ENCODE measurements around the gene HSPB9. TPM values are rescaled to one million over a fixed set of nuclear protein-coding genes. Genes with fewer than 3 reads are reported as not detected.

HSPB9 gene
- total and polyA plus RNA-seq, 10 donors: 0.11 to 0.19 (median 0.17) TPM; not detected in 6

DNA sequence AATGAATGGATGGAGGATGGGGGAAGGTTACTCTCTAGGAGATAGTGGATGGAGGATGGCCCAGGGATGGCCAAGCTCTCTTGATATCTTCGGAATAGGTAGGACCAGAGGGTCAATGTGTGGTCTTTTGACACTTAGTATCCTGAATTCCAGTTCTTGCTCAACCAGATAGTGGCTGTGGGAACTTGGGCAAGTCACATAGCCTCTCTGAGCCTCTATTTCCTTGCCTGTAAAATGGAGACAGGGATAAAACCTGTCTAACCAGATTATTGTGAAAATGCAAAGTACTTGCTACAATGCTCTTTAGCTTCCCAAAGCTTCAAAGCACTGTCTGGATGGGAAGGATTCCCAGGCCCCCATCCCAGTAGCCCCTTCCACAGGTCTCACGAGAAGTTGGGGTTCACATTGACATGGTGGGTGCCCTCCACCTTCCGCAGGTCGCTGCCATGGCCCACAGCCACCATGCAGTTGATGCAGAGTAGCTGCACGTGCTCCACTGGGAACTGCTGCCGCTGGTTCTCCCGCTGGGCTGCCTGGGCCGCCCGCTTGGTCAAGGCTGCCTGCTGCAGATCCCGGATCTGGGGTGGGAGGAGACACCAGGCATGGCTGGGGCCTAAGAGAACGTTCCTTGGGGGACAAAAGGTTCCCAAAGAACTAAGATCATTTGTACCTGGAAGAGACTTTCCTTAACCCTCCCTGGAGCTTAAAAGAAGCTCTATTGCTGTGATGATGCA is 19.2 kb upstream of the HSPB9 start:
- 79 to 94% (median 90%) methylated on average over 9 to 11 of the region's 11 CpGs for WGBS, 5 donors
- H3K36me3 ChIP-seq: peaks cover 0 to 60% (median 18%) of the 10 kb centered on the region in 6 donors
- TF ChIP-seq, protein P1, sequence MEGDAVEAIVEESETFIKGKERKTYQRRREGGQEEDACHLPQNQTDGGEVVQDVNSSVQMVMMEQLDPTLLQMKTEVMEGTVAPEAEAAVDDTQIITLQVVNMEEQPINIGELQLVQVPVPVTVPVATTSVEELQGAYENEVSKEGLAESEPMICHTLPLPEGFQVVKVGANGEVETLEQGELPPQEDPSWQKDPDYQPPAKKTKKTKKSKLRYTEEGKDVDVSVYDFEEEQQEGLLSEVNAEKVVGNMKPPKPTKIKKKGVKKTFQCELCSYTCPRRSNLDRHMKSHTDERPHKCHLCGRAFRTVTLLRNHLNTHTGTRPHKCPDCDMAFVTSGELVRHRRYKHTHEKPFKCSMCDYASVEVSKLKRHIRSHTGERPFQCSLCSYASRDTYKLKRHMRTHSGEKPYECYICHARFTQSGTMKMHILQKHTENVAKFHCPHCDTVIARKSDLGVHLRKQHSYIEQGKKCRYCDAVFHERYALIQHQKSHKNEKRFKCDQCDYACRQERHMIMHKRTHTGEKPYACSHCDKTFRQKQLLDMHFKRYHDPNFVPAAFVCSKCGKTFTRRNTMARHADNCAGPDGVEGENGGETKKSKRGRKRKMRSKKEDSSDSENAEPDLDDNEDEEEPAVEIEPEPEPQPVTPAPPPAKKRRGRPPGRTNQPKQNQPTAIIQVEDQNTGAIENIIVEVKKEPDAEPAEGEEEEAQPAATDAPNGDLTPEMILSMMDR (IDR thresholded peaks at IDR 0.05 in 8 of 11, conservative IDR thresholded peaks at IDR 0.05 in 3 of 11): no peak
- TF ChIP-seq POLR2AphosphoS5 (IDR thresholded peaks at IDR 0.05): peak in 2 of 3 donors; percentile 8 to 17
- no peak for TF ChIP-seq POLR2A (IDR thresholded peaks at IDR 0.05)
- no peak for DNase-seq
- intact Hi-C loops (cut with DNase I; ENCODE audit: low total_unique reads): no loop called here
- H3K27me3 ChIP-seq (replicated peaks in 1 of 7): peaks cover 0 to 5% (median 0%) of the 10 kb centered on the region in 7 donors
- no peak overlapping the region for H3K4me3 ChIP-seq
- no peak overlapping the region for H3K27ac ChIP-seq
- H3K4me1 ChIP-seq: peaks cover 0 to 28% (median 20%) of the 10 kb centered on the region in 6 donors
- no peaks in the 10 kb centered on the region for H3K9me3 ChIP-seq

DNA sequence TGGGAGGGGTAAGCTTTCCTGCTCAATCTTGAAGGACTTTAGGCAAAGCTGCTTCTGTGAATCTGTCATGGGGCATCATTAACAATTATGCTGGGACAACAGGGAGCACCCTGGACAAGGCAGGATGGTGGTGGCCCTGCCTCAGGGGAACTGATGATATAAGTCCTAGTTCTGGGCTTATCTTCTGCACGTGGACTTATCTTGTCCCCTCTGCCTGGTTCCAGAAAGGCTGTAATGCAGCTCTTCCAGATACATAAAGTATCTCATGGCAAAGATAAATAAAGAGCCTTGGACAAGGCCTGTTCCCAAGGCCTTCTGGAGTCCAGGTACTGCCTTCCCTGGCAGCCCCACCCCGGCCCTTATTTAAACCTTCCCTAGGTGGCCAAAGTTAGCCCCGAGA is 18.3 kb upstream of the HSPB9 start:
- TF ChIP-seq, protein P1 (IDR thresholded peaks at IDR 0.05 in 8 of 11, conservative IDR thresholded peaks at IDR 0.05 in 3 of 11): no peak
- TF ChIP-seq POLR2A (IDR thresholded peaks at IDR 0.05): no peak
- TF ChIP-seq POLR2AphosphoS5 (IDR thresholded peaks at IDR 0.05): no peak
- WGBS, 5 donors: 70 to 95% (median 89%) methylated on average over 2 to 3 of the region's 3 CpGs
- peaks cover 0 to 26% (median 18%) of the 10 kb centered on the region in 6 donors for H3K4me1 ChIP-seq
- H3K4me3 ChIP-seq: no peak overlapping the region
- no peaks in the 10 kb centered on the region for H3K9me3 ChIP-seq
- DNase-seq: no peak
- intact Hi-C loops (cut with DNase I; ENCODE audit: low total_unique reads): no loop called here
- peaks cover 0 to 68% (median 24%) of the 10 kb centered on the region in 6 donors for H3K36me3 ChIP-seq
- H3K27me3 ChIP-seq (replicated peaks in 1 of 7): no peaks in the 10 kb centered on the region
- H3K27ac ChIP-seq: no peak overlapping the region

DNA sequence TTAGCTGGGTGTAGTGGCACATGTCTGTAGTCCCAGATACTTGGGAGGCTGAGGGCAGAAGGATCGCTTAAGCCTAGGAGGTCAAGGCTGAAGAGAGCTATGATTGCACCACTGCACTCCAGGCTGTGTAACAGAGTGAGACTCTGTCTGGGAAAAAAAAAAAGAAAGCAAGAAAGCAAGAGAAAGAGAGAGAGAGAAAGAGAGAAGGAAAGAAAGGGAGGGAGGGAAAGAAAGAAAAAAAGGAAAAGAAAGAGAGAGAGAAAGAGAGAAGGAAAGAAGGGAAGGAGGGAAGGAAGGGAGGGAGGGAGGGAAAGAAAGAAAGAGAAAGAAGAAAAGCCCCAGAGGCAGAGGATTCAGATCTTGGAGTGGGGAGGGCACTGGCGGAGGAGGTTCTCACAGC is 16.6 kb upstream of the HSPB9 start:
- H3K27ac ChIP-seq: no peak overlapping the region
- no peak for DNase-seq
- no peak for TF ChIP-seq POLR2AphosphoS5 (IDR thresholded peaks at IDR 0.05)
- TF ChIP-seq POLR2A (IDR thresholded peaks at IDR 0.05): no peak
- TF ChIP-seq, protein P1 (IDR thresholded peaks at IDR 0.05 in 8 of 11, conservative IDR thresholded peaks at IDR 0.05 in 3 of 11): no peak
- H3K4me3 ChIP-seq: no peak overlapping the region
- intact Hi-C loops (cut with DNase I; ENCODE audit: low total_unique reads): no loop called here
- WGBS, 5 donors: 91 to 100% (median 96%) methylated on average over 2 of the region's 2 CpGs
- peaks cover 0 to 34% (median 22%) of the 10 kb centered on the region in 6 donors for H3K4me1 ChIP-seq
- H3K36me3 ChIP-seq: peaks cover 0 to 86% (median 24%) of the 10 kb centered on the region in 6 donors
- no peaks in the 10 kb centered on the region for H3K9me3 ChIP-seq
- H3K27me3 ChIP-seq (replicated peaks in 1 of 7): no peaks in the 10 kb centered on the region

DNA sequence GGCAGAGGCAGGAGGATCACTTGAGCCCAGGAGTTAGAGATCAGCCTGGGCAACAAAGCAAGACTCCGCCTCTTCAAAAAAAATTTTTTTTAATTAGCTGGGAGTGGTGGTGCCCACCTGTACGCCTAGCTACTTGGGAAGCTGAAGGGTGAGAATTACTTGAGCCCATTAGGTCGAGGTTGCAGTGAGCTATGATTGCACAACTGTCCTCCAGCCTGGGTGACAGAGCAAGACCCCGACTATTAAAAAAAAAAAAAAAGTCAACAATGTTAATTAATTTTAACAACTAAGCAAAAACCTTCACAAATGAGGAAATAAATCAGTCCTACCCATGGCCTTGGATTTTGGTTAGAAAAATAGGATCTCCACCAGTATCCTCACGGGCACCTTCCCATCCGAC is 15.5 kb upstream of the HSPB9 start:
- no peak for DNase-seq
- H3K27me3 ChIP-seq (replicated peaks in 1 of 7): no peaks in the 10 kb centered on the region
- H3K4me1 ChIP-seq: peaks cover 11 to 41% (median 28%) of the 10 kb centered on the region in 6 donors
- intact Hi-C loops (cut with DNase I; ENCODE audit: low total_unique reads): no loop called here
- peak overlapping the region in 5 of 8 donors; percentile 0 to 67 (median 26) for H3K4me3 ChIP-seq
- WGBS, 5 donors: 62 to 72% (median 66%) methylated on average over 6 of the region's 6 CpGs
- H3K9me3 ChIP-seq: no peaks in the 10 kb centered on the region
- peaks cover 0 to 87% (median 24%) of the 10 kb centered on the region in 6 donors for H3K36me3 ChIP-seq
- TF ChIP-seq, protein P1 (IDR thresholded peaks at IDR 0.05 in 8 of 11, conservative IDR thresholded peaks at IDR 0.05 in 3 of 11): no peak
- TF ChIP-seq POLR2A (IDR thresholded peaks at IDR 0.05) (no peak), POLR2AphosphoS5 (IDR thresholded peaks at IDR 0.05) (no peak)
- H3K27ac ChIP-seq: peak overlapping the region in 2 of 8 donors; percentile 14 to 39
